ENCODE data around the gene ZNF598.

The ZNF598 gene

GRCh38 chr16:1990351-1991134, 19.1 kb downstream of the ZNF598 start:
- no peak for DNase-seq (ENCODE audit: low read depth in 2 of 2)
- no peak for TF ChIP-seq CTCF (IDR thresholded peaks at IDR 0.05; ENCODE audit: low read depth, low read length)
- H3K4me3 ChIP-seq (replicated peaks in 1 of 2; ENCODE audit: low read depth in 2 of 2, low read length in 2 of 2) = no peak overlapping the region

GRCh38 chr16:1990101-1990350, 19.6 kb downstream of the ZNF598 start:
- no peak overlapping the region for H3K4me3 ChIP-seq (replicated peaks in 1 of 2; ENCODE audit: low read depth in 2 of 2, low read length in 2 of 2)
- no peak for DNase-seq (ENCODE audit: low read depth in 2 of 2)
- TF ChIP-seq CTCF (IDR thresholded peaks at IDR 0.05; ENCODE audit: low read depth, low read length) = no peak

GRCh38 chr16:1989209-1990100, 20.2 kb downstream of the ZNF598 start, which contains the start of gene SYNGR3:
TSS of gene SYNGR3 (plus strand) at chr16:1989970. CDS start at chr16:1990103, 133 bp downstream.
- no peak for TF ChIP-seq CTCF (IDR thresholded peaks at IDR 0.05; ENCODE audit: low read depth, low read length)
- DNase-seq (ENCODE audit: low read depth in 2 of 2) = no peak
- no peak within 1 kb of the TSS for H3K4me3 ChIP-seq (replicated peaks in 1 of 2; ENCODE audit: low read depth in 2 of 2, low read length in 2 of 2)

- no peak for TF ChIP-seq CTCF (IDR thresholded peaks at IDR 0.05; ENCODE audit: low read depth, low read length)
- DNase-seq (ENCODE audit: low read depth in 2 of 2) = no peak
- no peak overlapping the region for H3K4me3 ChIP-seq (replicated peaks in 1 of 2; ENCODE audit: low read depth in 2 of 2, low read length in 2 of 2)
These were observed 22.4 kb downstream of the ZNF598 start for GRCh38 chr16:1987198-1987597.

GRCh38 chr16:1985466-1986150, 24.0 kb downstream of the ZNF598 start:
- H3K4me3 ChIP-seq (replicated peaks in 1 of 2; ENCODE audit: low read depth in 2 of 2, low read length in 2 of 2) = peak overlapping the region in 1 of 2 donors; percentile 74
- no peak for TF ChIP-seq CTCF (IDR thresholded peaks at IDR 0.05; ENCODE audit: low read depth, low read length)
- DNase-seq (ENCODE audit: low read depth in 2 of 2) = no peak

- TF ChIP-seq CTCF (IDR thresholded peaks at IDR 0.05; ENCODE audit: low read depth, low read length) = no peak
- DNase-seq (ENCODE audit: low read depth in 2 of 2) = peak in 1 of 2 donors; percentile 43
- peak overlapping the region; percentile 74 for H3K4me3 ChIP-seq (replicated peaks in 1 of 2; ENCODE audit: low read depth in 2 of 2, low read length in 2 of 2)
These were observed 25.0 kb downstream of the ZNF598 start for GRCh38 chr16:1984347-1985225.
